HepG2 (cell line): ENCODE measurements around the gene H6PD. TPM values are rescaled to one million over a fixed set of nuclear protein-coding genes. Genes with fewer than 3 reads are reported as not detected.

ENCODE experiments used
- ATAC-seq: fragments of 200-7000 bp; cut with Tn5 transposase; 3 replicates; pipeline ENCODE4 v1.9.1; 2020; ENCODE audit warnings: mild to moderate bottlenecking, moderate library complexity
- BruUV-seq: library from RNA; stranded (reverse); fragments of 400-500 nt; replicated peaks from 2 replicates; lab custom pipeline; 2021; lab: Mats Ljungman, UMichigan
- CTCF ChIA-PET: fragments of 300-600 bp; formaldehyde crosslinking; extraction: SDS; loops from one replicate; lab custom pipeline; 2021; ENCODE audit warnings: low total read pairs, inconsistent platforms, low intra/inter-chr PET ratio; lab: Yijun Ruan, JAX
- POLR2A ChIA-PET: fragments of 350-600 bp; sonication (Branson Sonifier 250); formaldehyde crosslinking; loops from one replicate; lab custom pipeline; 2020; ENCODE audit warnings: antibody characterized with exemption, inconsistent platforms; lab: Yijun Ruan, JAX
- DNase-seq: peaks from one replicate; pipeline ENCODE4 v3.0.0-alpha.2; 2015; ENCODE audit warnings: low spot score
- FAIRE-seq: peaks from 3 replicates; lab custom pipeline; 2011; peaks lifted over from hg19 to GRCh38; lab: Jason Lieb, UNC
- H2AFZ ChIP-seq: one replicate; pipeline ENCODE4 v1.6.1; 2011; ENCODE audit warnings: low read length, inconsistent platforms
- H3K27ac ChIP-seq: fragments of 300-600 bp; 3 replicates; pipeline ENCODE4 v1.8.0; 2011; ENCODE audit warnings: mixed run types, mild to moderate bottlenecking, mixed read lengths, low read length, inconsistent platforms; ENCODE audit not compliant: insufficient read depth; ENCODE audit errors: extremely low read length
- H3K27me3 ChIP-seq, 2 experiments: fragments of 200-600 bp in 1 of 2; 2 replicates in 1 of 2; 3 replicates in 1 of 2; pipeline versions ENCODE4 v1.6.0 to v1.8.0; 2011; ENCODE audit warnings: low read length in 2 of 2, mild to moderate bottlenecking in 2 of 2, moderate library complexity in 2 of 2, inconsistent platforms in 1 of 2; ENCODE audit not compliant: insufficient read depth in 2 of 2, control insufficient read depth in 1 of 2
- H3K36me3 ChIP-seq, 2 experiments: fragments of 200-600 bp in 1 of 2; replicated peaks in 1 of 2; 2 replicates in 1 of 2; 3 replicates in 1 of 2; pipeline versions ENCODE4 v1.5.1 to v1.8.0; 2011; ENCODE audit warnings: low read length in 2 of 2, inconsistent platforms in 1 of 2; ENCODE audit not compliant: insufficient read depth in 2 of 2, control insufficient read depth in 1 of 2
- H3K4me1 ChIP-seq: 2 replicates; pipeline ENCODE4 v1.5.1; 2012; ENCODE audit warnings: low read length, inconsistent platforms; ENCODE audit not compliant: insufficient read depth
- H3K4me2 ChIP-seq: 2 replicates; pipeline ENCODE4 v1.6.0; 2011; ENCODE audit warnings: low read depth, low read length, inconsistent platforms
- H3K4me3 ChIP-seq, 3 experiments: fragments of 200-600 bp in 1 of 3; sonication (generic), shearing (Covaris generic) in 1 of 3; replicated peaks in 1 of 3; 2 replicates each; pipeline ENCODE4 v1.5.1; 2011 to 2016; ENCODE audit warnings: low read length in 3 of 3, inconsistent platforms in 2 of 3, low read depth in 2 of 3, mild to moderate bottlenecking in 2 of 3, control low read depth in 1 of 3, mixed read lengths in 1 of 3; ENCODE audit not compliant: insufficient read depth in 1 of 3
- H3K79me2 ChIP-seq: one replicate; pipeline ENCODE4 v1.6.1; 2011; ENCODE audit warnings: low read length, inconsistent platforms; ENCODE audit not compliant: insufficient read depth
- H3K9ac ChIP-seq: 2 replicates; pipeline ENCODE4 v1.6.0; 2011; ENCODE audit warnings: mild to moderate bottlenecking, low read depth, low read length, inconsistent platforms; ENCODE audit not compliant: insufficient read depth
- H3K9me3 ChIP-seq: 2 replicates; pipeline ENCODE4 v1.5.1; 2012; ENCODE audit warnings: mild to moderate bottlenecking, low read length
- H4K20me1 ChIP-seq: 2 replicates; pipeline ENCODE4 v1.6.0; 2011; ENCODE audit warnings: inconsistent platforms, mild to moderate bottlenecking, low read length, moderate library complexity; ENCODE audit not compliant: insufficient read depth
- CEBPB ChIP-seq: IDR thresholded peaks from 2 replicates; pipeline ENCODE4 v1.6.1; 2011; ENCODE audit warnings: low read depth, low read length, improper control_type of control experiment, borderline replicate concordance
- CREB1 ChIP-seq, 2 experiments: fragments of 450-650 bp in 1 of 2; IDR thresholded peaks; 2 replicates each; pipeline ENCODE4 v1.6.1; 2016 to 2017; ENCODE audit warnings: control low read depth in 1 of 2, mild to moderate bottlenecking in 1 of 2, missing compliant biosample characterization in 1 of 2, missing genetic modification characterization in 1 of 2
- ELF1 ChIP-seq: sonication (generic); formaldehyde crosslinking; IDR thresholded peaks from 2 replicates; pipeline ENCODE4 v1.4.0; 2020; ENCODE audit warnings: missing genetic modification reagents
- HOXD1 ChIP-seq: sonication (generic); formaldehyde crosslinking; IDR thresholded peaks from 2 replicates; pipeline ENCODE4 v1.5.0; 2020; ENCODE audit warnings: missing genetic modification reagents
- KAT7 ChIP-seq: IDR thresholded peaks from 2 replicates; pipeline ENCODE4 v1.6.1; 2018; ENCODE audit warnings: borderline replicate concordance, missing compliant biosample characterization
- PHB2 ChIP-seq: fragments of 450-650 bp; IDR thresholded peaks from 2 replicates; pipeline ENCODE4 v1.6.1; 2018; ENCODE audit not compliant: partially characterized antibody
- RBAK ChIP-seq: sonication (generic); formaldehyde crosslinking; IDR thresholded peaks from 2 replicates; pipeline ENCODE4 v1.5.1; 2020; ENCODE audit warnings: mild to moderate bottlenecking, missing genetic modification reagents
- SP140L ChIP-seq: sonication (generic); formaldehyde crosslinking; IDR thresholded peaks from 2 replicates; pipeline ENCODE4 v1.4.0; 2020; ENCODE audit warnings: missing genetic modification reagents, borderline replicate concordance
- THAP11 ChIP-seq: IDR thresholded peaks from 2 replicates; pipeline ENCODE4 v1.6.1; 2016; ENCODE audit warnings: missing biosample characterization, missing genetic modification reagents
- ZNF263 ChIP-seq: sonication (generic); formaldehyde crosslinking; IDR thresholded peaks from 2 replicates; pipeline ENCODE4 v1.4.0; 2020; ENCODE audit warnings: missing genetic modification reagents
- ZNF607 ChIP-seq: sonication (generic); formaldehyde crosslinking; IDR thresholded peaks from 2 replicates; pipeline ENCODE4 v1.5.1; 2020; ENCODE audit warnings: missing genetic modification reagents, mild to moderate bottlenecking, borderline replicate concordance
- WGBS: methylation state at CpG from one replicate; pipeline ENCODE4 v1.1.6; 2017; ENCODE audit warnings: low lambda C conversion rate; 5-methylcytosine and 5-hydroxymethylcytosine counted together
- in situ Hi-C: cut with HindIII; loops from 2 replicates; pipeline ENCODE4 v1.10.0; 2017; ENCODE audit warnings: low pct_unique_long_range_greater_than_20kb; ENCODE audit not compliant: extremely low pct_ligation_motif_present
- intact Hi-C: fragments of 100-400 bp; cut with micrococcal nuclease; formaldehyde crosslinking; loops from one replicate; pipeline ENCODE4 v1.10.0; 2022; ENCODE audit not compliant: unreplicated experiment
- polyA plus RNA-seq, 8 experiments: library from polyadenylated mRNA; depleted of rRNA in 3 of 8; stranded (reverse) in 7 of 8; unstranded in 1 of 8; fragments of >200 nt; fragmentation: Illumina TruSeq in 4 of 8; extraction: Trizol in 4 of 8; gene quantifications; 2 replicates each; pipeline versions ENCODE4 v1.2.1 to v1.2.3, GENCODE V29; 2011 to 2016; ENCODE audit warnings: low read depth in 4 of 8, missing spikeins in 1 of 8, mixed read lengths in 1 of 8; ENCODE audit not compliant: insufficient read depth in 1 of 8
- total RNA-seq, 5 experiments: library from RNA; depleted of rRNA; stranded (reverse); fragments of >200 nt; fragmentation: Illumina TruSeq; extraction: Trizol; gene quantifications; 2 replicates each; pipeline ENCODE4 v1.2.3, GENCODE V29; 2016; ENCODE audit warnings: low read depth in 1 of 5
- TF ChIP-seq, protein P1 (sequence below): sonication (generic); formaldehyde crosslinking; IDR thresholded peaks from 2 replicates; pipeline ENCODE4 v1.4.0; 2020; ENCODE audit warnings: missing genetic modification reagents, borderline replicate concordance
- TF ChIP-seq, protein P2 (sequence below): sonication (generic); formaldehyde crosslinking; IDR thresholded peaks from 2 replicates; pipeline ENCODE4 v1.5.0; 2020; ENCODE audit warnings: missing genetic modification reagents
- TF ChIP-seq, protein P3 (sequence below): sonication (generic); formaldehyde crosslinking; IDR thresholded peaks from 2 replicates; pipeline ENCODE4 v1.5.0; 2020; ENCODE audit warnings: missing genetic modification reagents
- TF ChIP-seq, protein P4 (sequence below): sonication (generic); formaldehyde crosslinking; IDR thresholded peaks from 2 replicates; pipeline ENCODE4 v1.9.0; 2021; ENCODE audit warnings: missing genetic modification reagents, mild to moderate bottlenecking, borderline replicate concordance

Gene H6PD
- total and polyA plus RNA-seq, 2 of the 13 experiments (the other 11 are each of a cell fraction or from before 2014, with no cell fraction given) = 9.3 to 14.1 TPM

DNA sequence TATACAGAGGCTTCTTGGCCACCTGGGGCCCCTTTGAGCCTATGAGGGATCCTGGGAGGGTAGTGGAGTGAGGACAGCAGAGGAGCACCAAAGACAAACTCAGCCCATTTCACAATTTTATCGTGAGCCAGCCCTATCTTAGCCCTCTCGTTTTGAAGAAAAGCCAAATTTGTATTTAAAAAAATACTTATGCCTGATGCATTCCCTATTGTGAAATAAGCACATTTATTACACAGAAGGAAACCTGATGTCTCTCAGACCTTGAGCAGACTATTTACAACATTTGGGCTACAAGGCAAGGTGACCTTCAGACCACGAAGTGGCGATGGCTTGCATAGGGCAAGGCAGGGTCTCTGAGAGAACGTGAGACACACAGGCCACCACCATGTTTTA, 41.3 kb upstream of the H6PD start:
- Histone ChIP-seq H3K4me3 (0 out of 6 replicates have a peak overlapping the region, but pooled peaks of 1 of the 3 experiments have one; percentile 45), H3K79me2 (no peaks in the 10 kb centered on the region), H3K36me3 (no peaks in the 10 kb centered on the region), H3K27me3 (peaks cover 3 to 12% of the 10 kb centered on the region in 2 experiments), H3K9me3 (no peaks in the 10 kb centered on the region), H3K4me1 (peaks cover 89% of the 10 kb centered on the region), H3K4me2 (peak overlapping the region; percentile 69), H3K27ac (no peak overlapping the region), H4K20me1 (no peaks in the 10 kb centered on the region), H2AFZ (no peak overlapping the region), H3K9ac (peak overlapping the region; percentile 27; the same call in 1 of the 2 replicates)
- BruUV-seq = no TSS peak
- WGBS = 7% methylated on average over 5 of the region's 5 CpGs
- in situ Hi-C loops (no loop called here), intact Hi-C loops (no loop called here)
- CTCF ChIA-PET = interaction anchor here (2.0 kb wide), 1 partner anchor 12 kb away, joined by 12 read pairs; no protein-coding TSS in a partner anchor
- FAIRE-seq (no peak), DNase-seq (no peak), ATAC-seq (no peak)
- POLR2A ChIA-PET = interaction anchor here (1.1 to 1.6 kb wide), 3 partner anchors 21 to 64 kb away, joined by 3 to 26 read pairs (median 6); partner anchors contain the start of gene H6PD
- TF ChIP-seq, protein P1, sequence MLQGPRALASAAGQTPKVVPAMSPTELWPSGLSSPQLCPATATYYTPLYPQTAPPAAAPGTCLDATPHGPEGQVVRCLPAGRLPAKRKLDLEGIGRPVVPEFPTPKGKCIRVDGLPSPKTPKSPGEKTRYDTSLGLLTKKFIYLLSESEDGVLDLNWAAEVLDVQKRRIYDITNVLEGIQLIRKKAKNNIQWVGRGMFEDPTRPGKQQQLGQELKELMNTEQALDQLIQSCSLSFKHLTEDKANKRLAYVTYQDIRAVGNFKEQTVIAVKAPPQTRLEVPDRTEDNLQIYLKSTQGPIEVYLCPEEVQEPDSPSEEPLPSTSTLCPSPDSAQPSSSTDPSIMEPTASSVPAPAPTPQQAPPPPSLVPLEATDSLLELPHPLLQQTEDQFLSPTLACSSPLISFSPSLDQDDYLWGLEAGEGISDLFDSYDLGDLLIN (CRISPR knock-in tag) = no peak
- no peak for TF ChIP-seq CREB1 (IDR thresholded peaks at IDR 0.05)
- 0 out of 2 replicates have a peak, but pooled peaks have one; percentile 18 for TF ChIP-seq CREB1 (CRISPR knock-in tag; IDR thresholded peaks at IDR 0.05)
- TF ChIP-seq HOXD1 (CRISPR knock-in tag) = no peak
- TF ChIP-seq SP140L (CRISPR knock-in tag) = no peak
- TF ChIP-seq, protein P2, sequence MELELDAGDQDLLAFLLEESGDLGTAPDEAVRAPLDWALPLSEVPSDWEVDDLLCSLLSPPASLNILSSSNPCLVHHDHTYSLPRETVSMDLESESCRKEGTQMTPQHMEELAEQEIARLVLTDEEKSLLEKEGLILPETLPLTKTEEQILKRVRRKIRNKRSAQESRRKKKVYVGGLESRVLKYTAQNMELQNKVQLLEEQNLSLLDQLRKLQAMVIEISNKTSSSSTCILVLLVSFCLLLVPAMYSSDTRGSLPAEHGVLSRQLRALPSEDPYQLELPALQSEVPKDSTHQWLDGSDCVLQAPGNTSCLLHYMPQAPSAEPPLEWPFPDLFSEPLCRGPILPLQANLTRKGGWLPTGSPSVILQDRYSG = no peak
- no peak for TF ChIP-seq KAT7 (CRISPR knock-in tag)
- TF ChIP-seq THAP11 (CRISPR knock-in tag) = no peak
- TF ChIP-seq ZNF263 (CRISPR knock-in tag) = peak; percentile 73; the same call in 1 of the 2 replicates
- no peak for TF ChIP-seq RBAK (CRISPR knock-in tag)
- no peak for TF ChIP-seq ZNF607 (CRISPR knock-in tag)
- TF ChIP-seq PHB2 = no peak
- TF ChIP-seq, protein P3, sequence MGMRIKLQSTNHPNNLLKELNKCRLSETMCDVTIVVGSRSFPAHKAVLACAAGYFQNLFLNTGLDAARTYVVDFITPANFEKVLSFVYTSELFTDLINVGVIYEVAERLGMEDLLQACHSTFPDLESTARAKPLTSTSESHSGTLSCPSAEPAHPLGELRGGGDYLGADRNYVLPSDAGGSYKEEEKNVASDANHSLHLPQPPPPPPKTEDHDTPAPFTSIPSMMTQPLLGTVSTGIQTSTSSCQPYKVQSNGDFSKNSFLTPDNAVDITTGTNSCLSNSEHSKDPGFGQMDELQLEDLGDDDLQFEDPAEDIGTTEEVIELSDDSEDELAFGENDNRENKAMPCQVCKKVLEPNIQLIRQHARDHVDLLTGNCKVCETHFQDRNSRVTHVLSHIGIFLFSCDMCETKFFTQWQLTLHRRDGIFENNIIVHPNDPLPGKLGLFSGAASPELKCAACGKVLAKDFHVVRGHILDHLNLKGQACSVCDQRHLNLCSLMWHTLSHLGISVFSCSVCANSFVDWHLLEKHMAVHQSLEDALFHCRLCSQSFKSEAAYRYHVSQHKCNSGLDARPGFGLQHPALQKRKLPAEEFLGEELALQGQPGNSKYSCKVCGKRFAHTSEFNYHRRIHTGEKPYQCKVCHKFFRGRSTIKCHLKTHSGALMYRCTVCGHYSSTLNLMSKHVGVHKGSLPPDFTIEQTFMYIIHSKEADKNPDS (CRISPR knock-in tag) = no peak
- TF ChIP-seq CEBPB = peak; percentile 74
- no peak for TF ChIP-seq ELF1 (CRISPR knock-in tag)
- TF ChIP-seq, protein P4, sequence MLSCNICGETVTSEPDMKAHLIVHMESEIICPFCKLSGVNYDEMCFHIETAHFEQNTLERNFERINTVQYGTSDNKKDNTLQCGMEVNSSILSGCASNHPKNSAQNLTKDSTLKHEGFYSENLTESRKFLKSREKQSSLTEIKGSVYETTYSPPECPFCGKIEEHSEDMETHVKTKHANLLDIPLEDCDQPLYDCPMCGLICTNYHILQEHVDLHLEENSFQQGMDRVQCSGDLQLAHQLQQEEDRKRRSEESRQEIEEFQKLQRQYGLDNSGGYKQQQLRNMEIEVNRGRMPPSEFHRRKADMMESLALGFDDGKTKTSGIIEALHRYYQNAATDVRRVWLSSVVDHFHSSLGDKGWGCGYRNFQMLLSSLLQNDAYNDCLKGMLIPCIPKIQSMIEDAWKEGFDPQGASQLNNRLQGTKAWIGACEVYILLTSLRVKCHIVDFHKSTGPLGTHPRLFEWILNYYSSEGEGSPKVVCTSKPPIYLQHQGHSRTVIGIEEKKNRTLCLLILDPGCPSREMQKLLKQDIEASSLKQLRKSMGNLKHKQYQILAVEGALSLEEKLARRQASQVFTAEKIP (CRISPR knock-in tag) = no peak
